ENCODE measurements around the gene LY86. TPM values are rescaled to one million over a fixed set of nuclear protein-coding genes. Genes with fewer than 3 reads are reported as not detected.

The LY86 gene
- total RNA-seq, 1 donor from 2014 or later: not detected

DNA sequence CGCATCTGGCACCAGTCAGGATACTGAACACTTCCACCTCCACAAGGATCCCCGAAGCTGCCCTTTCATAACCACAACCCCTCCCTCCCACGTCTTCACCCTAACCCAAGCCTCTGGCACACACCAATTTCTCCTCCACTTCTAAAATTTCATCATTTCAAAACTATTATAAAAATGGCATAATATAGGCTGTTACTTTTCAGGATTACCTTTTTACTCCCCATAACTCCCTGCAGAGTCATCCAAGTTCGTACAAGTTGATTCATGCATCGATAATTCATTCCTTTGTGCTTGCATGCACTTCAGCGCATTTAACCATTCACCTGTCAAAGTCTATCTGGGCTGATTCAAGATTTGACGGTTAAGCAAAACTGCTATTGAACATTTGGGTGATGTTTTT is 30.6 kb upstream of the LY86 start:
- no peak for TF ChIP-seq CTCF (conservative IDR thresholded peaks at IDR 0.05)
- no peaks in the 10 kb centered on the region for H3K9me3 Mint-ChIP-seq
- H3K4me1 Mint-ChIP-seq (ENCODE audit: unreplicated experiment): no peaks in the 10 kb centered on the region
- no peaks in the 10 kb centered on the region for H3K36me3 Mint-ChIP-seq
- no peak overlapping the region for H3K27ac Mint-ChIP-seq
- no peak for DNase-seq (ENCODE audit: extremely low spot score, unreplicated experiment)
- H3K27me3 Mint-ChIP-seq: peaks cover 9% of the 10 kb centered on the region
- no peak overlapping the region for H3K4me3 Mint-ChIP-seq

DNA sequence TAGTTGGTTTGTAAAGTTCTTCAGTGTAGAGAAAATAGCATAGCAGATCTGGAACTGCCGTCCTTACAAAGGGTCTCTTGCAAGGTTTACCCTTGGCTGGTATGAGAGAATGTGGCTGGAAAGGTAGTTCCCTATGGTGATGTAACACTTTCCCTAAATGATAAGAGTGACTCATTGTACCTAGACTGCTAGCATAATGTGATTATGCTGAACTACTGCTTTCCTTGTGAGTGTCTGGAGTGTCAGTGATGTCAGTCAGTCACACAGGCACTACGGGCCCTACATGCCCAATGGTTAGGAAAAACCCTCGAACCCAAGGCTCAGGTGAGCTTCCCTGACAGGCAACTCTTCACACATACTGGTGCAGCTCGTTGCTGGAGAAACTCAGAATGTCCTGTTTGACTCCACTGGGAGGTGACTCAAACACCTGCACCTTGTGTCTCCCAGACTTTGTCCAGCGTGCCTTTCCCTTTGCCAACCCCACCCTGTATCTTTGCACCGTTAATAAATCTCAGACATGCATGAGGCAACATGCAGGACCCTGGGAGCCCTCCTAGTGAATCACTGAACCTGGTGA is 28.4 kb upstream of the LY86 start:
- H3K27me3 Mint-ChIP-seq: no peaks in the 10 kb centered on the region
- H3K4me3 Mint-ChIP-seq: no peak overlapping the region
- no peak for TF ChIP-seq CTCF (conservative IDR thresholded peaks at IDR 0.05)
- DNase-seq (ENCODE audit: extremely low spot score, unreplicated experiment): no peak
- H3K9me3 Mint-ChIP-seq: no peaks in the 10 kb centered on the region
- no peaks in the 10 kb centered on the region for H3K4me1 Mint-ChIP-seq (ENCODE audit: unreplicated experiment)
- no peaks in the 10 kb centered on the region for H3K36me3 Mint-ChIP-seq
- H3K27ac Mint-ChIP-seq: no peak overlapping the region

- no peak for DNase-seq (ENCODE audit: extremely low spot score, unreplicated experiment)
- Mint-ChIP-seq H3K36me3 (no peaks in the 10 kb centered on the region), H3K27me3 (no peaks in the 10 kb centered on the region), H3K27ac (no peak overlapping the region), H3K4me1 (ENCODE audit: unreplicated experiment) (no peaks in the 10 kb centered on the region), H3K9me3 (no peaks in the 10 kb centered on the region), H3K4me3 (no peak overlapping the region)
- TF ChIP-seq CTCF (conservative IDR thresholded peaks at IDR 0.05): no peak
These were observed 27.6 kb upstream of the LY86 start for GRCh38 chr6:6560909-6561308.

- Mint-ChIP-seq H3K4me1 (ENCODE audit: unreplicated experiment) (no peaks in the 10 kb centered on the region), H3K9me3 (no peaks in the 10 kb centered on the region), H3K27me3 (peaks cover 6% of the 10 kb centered on the region), H3K27ac (no peak overlapping the region), H3K4me3 (no peak overlapping the region), H3K36me3 (no peaks in the 10 kb centered on the region)
- TF ChIP-seq CTCF (conservative IDR thresholded peaks at IDR 0.05): no peak
- DNase-seq (ENCODE audit: extremely low spot score, unreplicated experiment): no peak
These were observed 24.4 kb upstream of the LY86 start for GRCh38 chr6:6564154-6564553.

- TF ChIP-seq CTCF (conservative IDR thresholded peaks at IDR 0.05): no peak
- no peaks in the 10 kb centered on the region for H3K36me3 Mint-ChIP-seq
- DNase-seq (ENCODE audit: extremely low spot score, unreplicated experiment): no peak
- H3K4me3 Mint-ChIP-seq: no peak overlapping the region
- H3K9me3 Mint-ChIP-seq: no peaks in the 10 kb centered on the region
- no peaks in the 10 kb centered on the region for H3K4me1 Mint-ChIP-seq (ENCODE audit: unreplicated experiment)
- peaks cover 8% of the 10 kb centered on the region for H3K27me3 Mint-ChIP-seq
- H3K27ac Mint-ChIP-seq: no peak overlapping the region
These were observed 23.5 kb upstream of the LY86 start for GRCh38 chr6:6565069-6565468.

GRCh38 chr6:6565488-6565887 is 23.0 kb upstream of the LY86 start:
- Mint-ChIP-seq H3K4me3 (no peak overlapping the region), H3K27ac (no peak overlapping the region), H3K4me1 (ENCODE audit: unreplicated experiment) (no peaks in the 10 kb centered on the region), H3K9me3 (no peaks in the 10 kb centered on the region), H3K36me3 (no peaks in the 10 kb centered on the region), H3K27me3 (peaks cover 8% of the 10 kb centered on the region)
- TF ChIP-seq CTCF (conservative IDR thresholded peaks at IDR 0.05): no peak
- no peak for DNase-seq (ENCODE audit: extremely low spot score, unreplicated experiment)
